Body of pancreas (tissue), 4 donors: ENCODE results near the gene HILPDA. TPM values are rescaled to one million over a fixed set of nuclear protein-coding genes. Genes with fewer than 3 reads are reported as not detected.
"Not testable (repeated sequence)": the region's sequence is repeated elsewhere in the genome, so short reads cannot be mapped to it uniquely, and the experiment has no call there.

Experiments
- ATAC-seq: fragments of 150-250 bp; one replicate; pipeline ENCODE4 v1.9.1; 2016
- DNase-seq, 4 donors: peaks; one replicate each; pipeline ENCODE4 v3.0.0-alpha.2; 2019
- H3K27ac ChIP-seq, 4 donors: fragments of 200-600 bp; sonication (generic); 1 replicate in 3 of 4; 2 replicates in 1 of 4; pipeline versions ENCODE4 v1.5.1 to v1.6.1; 2016 to 2019; ENCODE audit warnings: mild to moderate bottlenecking in 1 of 4, mixed read lengths in 1 of 4, moderate library complexity in 1 of 4
- H3K27me3 ChIP-seq, 2 donors: fragments of 200-600 bp; sonication (generic); one replicate each; pipeline ENCODE4 v1.6.0; 2016; ENCODE audit warnings: mild to moderate bottlenecking in 1 of 2
- H3K36me3 ChIP-seq, 2 donors: fragments of 200-600 bp; sonication (generic); replicated peaks in 1 of 2; 2 replicates each; pipeline ENCODE4 v1.5.1; 2016; ENCODE audit warnings: low read depth in 2 of 2; ENCODE audit not compliant: insufficient read depth in 1 of 2
- H3K4me1 ChIP-seq: fragments of 200-600 bp; sonication (generic); one replicate; pipeline ENCODE4 v1.6.0; 2016
- H3K4me3 ChIP-seq, 2 donors: fragments of 200-600 bp; sonication (generic); 1 replicate in 1 of 2; 2 replicates in 1 of 2; pipeline ENCODE4 v1.5.1; 2016 to 2019
- H3K9me3 ChIP-seq, 3 donors: fragments of 200-600 bp; sonication (generic); 1 replicate in 2 of 3; 2 replicates in 1 of 3; pipeline ENCODE4 v1.5.1; 2016
- CTCF ChIP-seq, 7 experiments: fragments of 450-650 bp in 4 of 7; fragments of 200-600 bp in 3 of 7; sonication (generic) in 3 of 7; IDR thresholded peaks; one replicate each; pipeline ENCODE4 v1.5.1; 2016 to 2019; ENCODE audit warnings: antibody characterized with exemption in 7 of 7
- POLR2A ChIP-seq, 3 donors: fragments of 450-650 bp; IDR thresholded peaks; one replicate each; pipeline ENCODE4 v1.6.1; 2016; ENCODE audit warnings: antibody characterized with exemption in 3 of 3, mild to moderate bottlenecking in 2 of 3
- WGBS, 2 donors: methylation state at CpG; one replicate each; pipeline ENCODE4 v1.1.5; 2017; 5-methylcytosine and 5-hydroxymethylcytosine counted together
- intact Hi-C: fragments of 100-400 bp; cut with DNase I; formaldehyde crosslinking; loops from one replicate; pipeline ENCODE4 v1.15.1; 2023
- total RNA-seq, 2 donors: library from RNA; depleted of rRNA; stranded (reverse); fragments of >200 nt; gene quantifications; one replicate each; pipeline ENCODE4 v1.1.0, GENCODE V29; 2016

HILPDA gene
- total RNA-seq, 2 donors from 2014 or later: 7.9 to 9.1 TPM

- Histone ChIP-seq H3K27ac (no peak overlapping the region), H3K36me3 (no peaks in the 10 kb centered on the region), H3K27me3 (no peaks in the 10 kb centered on the region), H3K9me3 (no peaks in the 10 kb centered on the region), H3K4me1 (peaks cover 47% of the 10 kb centered on the region), H3K4me3 (no peak overlapping the region)
- intact Hi-C loops: no loop called here
- ATAC-seq: peak; percentile 37
- DNase-seq: peak; percentile 68 to 78 (median 76)
- peak; percentile 48 to 86 (median 84) for TF ChIP-seq CTCF (IDR thresholded peaks at IDR 0.05)
- no peak for TF ChIP-seq POLR2A (IDR thresholded peaks at IDR 0.05)
- WGBS, 2 donors: 30 to 31% methylated on average over 5 of the region's 5 CpGs
These were observed 3.8 kb downstream of the HILPDA start for GRCh38 chr7:128459394-128459878.

DNA sequence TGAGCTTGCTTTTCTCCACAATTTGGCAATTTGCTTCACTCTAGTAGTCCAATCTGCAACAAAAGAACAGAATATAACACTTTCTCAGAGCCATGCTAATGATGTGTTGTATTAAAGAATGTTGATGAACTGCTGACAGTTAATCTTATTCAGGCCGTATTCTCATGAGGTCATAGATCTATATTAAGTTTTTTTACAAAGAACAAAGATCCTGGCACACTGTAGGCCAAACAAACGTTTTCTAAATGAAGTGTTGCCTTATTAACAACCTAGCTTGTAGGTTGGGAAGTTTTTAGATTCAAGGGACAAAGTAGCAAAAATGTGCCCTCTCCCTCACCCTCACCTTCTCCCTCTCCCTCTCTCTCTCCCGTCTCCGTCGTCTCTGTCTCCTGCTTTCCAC, 6.8 kb downstream of the HILPDA start:
- Histone ChIP-seq H3K9me3 (no peaks in the 10 kb centered on the region), H3K4me1 (peaks cover 23% of the 10 kb centered on the region), H3K4me3 (no peak overlapping the region), H3K36me3 (no peaks in the 10 kb centered on the region), H3K27ac (no peak overlapping the region), H3K27me3 (no peaks in the 10 kb centered on the region)
- no peak for ATAC-seq
- intact Hi-C loops: loop anchor here (5.0 kb wide), 1 partner anchor 35 kb away; no protein-coding TSS in a partner anchor
- DNase-seq: no peak
- no peak for TF ChIP-seq CTCF (IDR thresholded peaks at IDR 0.05)
- 78 to 83% methylated on average over 5 of the region's 5 CpGs for WGBS, 2 donors

GRCh38 chr7:128463345-128463744, 7.7 kb downstream of the HILPDA start:
- not testable (repeated sequence) for H3K4me3 ChIP-seq, H3K36me3 ChIP-seq, ATAC-seq, DNase-seq, H3K9me3 ChIP-seq, H3K27ac ChIP-seq, H3K27me3 ChIP-seq
- WGBS, 2 donors: 90 to 95% methylated on average over 7 to 18 of the region's 30 CpGs
- H3K4me1 ChIP-seq: peaks cover 15% of the 10 kb centered on the region
- intact Hi-C loops: loop anchor here (5.0 kb wide), 1 partner anchor 36 kb away; no protein-coding TSS in a partner anchor

- DNase-seq, H3K36me3 ChIP-seq, H3K27ac ChIP-seq, H3K4me1 ChIP-seq, H3K9me3 ChIP-seq, ATAC-seq, H3K4me3 ChIP-seq, H3K27me3 ChIP-seq: not testable (repeated sequence)
- WGBS, 2 donors: 67 to 77% methylated on average over 7 of the region's 8 CpGs
- intact Hi-C loops: loop anchor here (5.0 kb wide), 1 partner anchor 37 kb away; no protein-coding TSS in a partner anchor
These were observed 8.3 kb downstream of the HILPDA start for GRCh38 chr7:128463933-128464332.

DNA sequence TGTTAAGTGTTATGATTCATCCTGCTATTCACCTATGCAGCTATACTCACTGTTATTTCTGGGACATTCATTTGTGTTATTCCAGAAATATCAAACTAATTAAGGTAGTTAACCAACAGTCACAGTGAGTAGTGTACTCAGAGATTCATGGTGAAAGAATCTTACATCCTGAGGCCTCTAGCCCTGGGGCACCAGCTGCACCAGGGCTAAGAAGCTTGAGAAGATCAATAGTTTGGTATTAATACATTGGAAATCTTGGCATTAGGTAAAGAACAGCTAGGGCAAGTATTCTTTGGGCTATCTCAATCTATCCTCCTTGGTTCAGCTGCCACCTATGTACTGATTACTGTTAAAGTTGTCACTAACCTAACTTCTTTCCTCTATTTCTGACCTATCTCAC, 11.2 kb downstream of the HILPDA start:
- H3K36me3 ChIP-seq, H3K9me3 ChIP-seq, H3K4me3 ChIP-seq, ATAC-seq, intact Hi-C loops, DNase-seq, H3K4me1 ChIP-seq, H3K27me3 ChIP-seq, H3K27ac ChIP-seq: not testable (repeated sequence)

- intact Hi-C loops: loop anchor here (10.0 kb wide), 1 partner anchor 408 kb away; no protein-coding TSS in a partner anchor
- peak within 1 kb of the TSS; percentile 76 to 81 for H3K4me3 ChIP-seq
- peak; percentile 92 to 96 (median 94) for DNase-seq
- not testable (repeated sequence) for H3K9me3 ChIP-seq, H3K27me3 ChIP-seq, H3K36me3 ChIP-seq
- 0% methylated on average over 17 to 62 of the region's 62 CpGs for WGBS, 2 donors
- peak; percentile 28 to 74 (median 70) for TF ChIP-seq POLR2A (IDR thresholded peaks at IDR 0.05)
- TF ChIP-seq CTCF (IDR thresholded peaks at IDR 0.05): peak; percentile 9 to 65 (median 54)
- peaks cover 24% of the 10 kb centered on the region for H3K4me1 ChIP-seq
- peak within 1 kb of the TSS; percentile 56 to 88 (median 80) for H3K27ac ChIP-seq
- ATAC-seq: peak; percentile 98
These were observed 21.0 kb downstream of the HILPDA start, which contains the start of gene METTL2B for GRCh38 chr7:128476402-128477335. Gene METTL2B, plus strand, starts transcription at chr7:128476748. Its CDS starts 18 bp downstream, at chr7:128476766.

DNA sequence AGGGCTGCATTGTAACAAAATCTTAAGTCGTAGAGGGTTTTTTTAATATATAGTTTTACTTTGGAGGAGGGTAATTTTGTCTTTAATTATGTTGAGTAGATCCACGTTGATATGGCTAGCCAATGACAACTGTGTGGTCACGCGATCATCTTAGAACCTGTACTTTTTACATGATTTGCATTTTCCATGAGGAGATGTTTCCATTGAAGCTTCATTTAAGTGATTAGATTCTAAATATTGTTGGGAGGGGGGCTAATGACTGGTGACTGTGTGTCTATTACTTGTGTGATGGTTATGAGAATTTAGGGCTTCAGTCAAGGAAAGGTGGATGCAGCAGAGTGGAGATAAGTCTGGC, 21.6 kb downstream of the HILPDA start:
- intact Hi-C loops: loop anchor here (10.0 kb wide), 1 partner anchor 407 kb away; no protein-coding TSS in a partner anchor
- H3K4me3 ChIP-seq: peak overlapping the region; percentile 76 to 81
- not testable (repeated sequence) for H3K27me3 ChIP-seq, DNase-seq, ATAC-seq, H3K36me3 ChIP-seq, H3K9me3 ChIP-seq
- 3 to 5% methylated on average over 4 of the region's 4 CpGs for WGBS, 2 donors
- peaks cover 24% of the 10 kb centered on the region for H3K4me1 ChIP-seq
- H3K27ac ChIP-seq: peak overlapping the region; percentile 56 to 88 (median 80)

DNA sequence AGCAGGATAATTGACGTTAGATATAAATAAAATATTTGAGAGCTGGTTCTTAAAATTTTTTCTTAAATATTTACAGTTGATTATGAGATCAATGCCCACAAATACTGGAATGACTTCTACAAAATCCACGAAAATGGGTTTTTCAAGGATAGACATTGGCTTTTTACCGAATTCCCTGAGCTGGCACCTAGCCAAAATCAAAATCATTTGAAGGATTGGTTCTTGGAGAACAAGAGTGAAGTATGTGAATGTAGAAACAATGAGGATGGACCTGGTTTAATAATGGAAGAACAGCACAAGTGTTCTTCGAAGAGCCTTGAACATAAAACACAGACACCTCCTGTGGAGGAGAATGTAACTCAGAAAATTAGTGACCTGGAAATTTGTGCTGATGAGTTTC, 23.4 kb downstream of the HILPDA start:
- DNase-seq, ATAC-seq, H3K9me3 ChIP-seq, H3K4me3 ChIP-seq, H3K27ac ChIP-seq, H3K36me3 ChIP-seq, H3K27me3 ChIP-seq: not testable (repeated sequence)
- intact Hi-C loops: loop anchor here (10.0 kb wide), 1 partner anchor 406 kb away; no protein-coding TSS in a partner anchor
- WGBS, 2 donors: 74 to 77% methylated on average over 4 of the region's 4 CpGs
- peaks cover 24% of the 10 kb centered on the region for H3K4me1 ChIP-seq
